HepG2 (cell line): ENCODE results near the gene SRSF8.

Experiments used
- MAX ChIP-seq: IDR thresholded peaks from 2 replicates; pipeline ENCODE4 v1.6.1; 2012; ENCODE audit warnings: inconsistent platforms
- PHF8 ChIP-seq: sonication (generic); formaldehyde crosslinking; IDR thresholded peaks from 2 replicates; pipeline ENCODE4 v1.5.0; 2020; ENCODE audit warnings: missing genetic modification reagents
- POLR2AphosphoS5 ChIP-seq: IDR thresholded peaks from 2 replicates; pipeline ENCODE4 v1.6.1; 2012; ENCODE audit warnings: low read depth, low read length
- SUZ12 ChIP-seq: fragments of 150-350 bp; IDR thresholded peaks from 2 replicates; pipeline ENCODE4 v1.6.1; 2014; ENCODE audit warnings: low read depth, low read length
- ZKSCAN5 ChIP-seq: sonication (generic); formaldehyde crosslinking; IDR thresholded peaks from 2 replicates; pipeline ENCODE4 v1.5.1; 2020; ENCODE audit warnings: mild to moderate bottlenecking, missing genetic modification reagents
- ZNF816 ChIP-seq: sonication (generic); formaldehyde crosslinking; IDR thresholded peaks from 2 replicates; pipeline ENCODE4 v1.8.0; 2022; ENCODE audit warnings: missing genetic modification reagents, mild to moderate bottlenecking, borderline replicate concordance
- ZSCAN20 ChIP-seq: sonication (generic); formaldehyde crosslinking; IDR thresholded peaks from 2 replicates; pipeline ENCODE4 v1.4.0; 2020; ENCODE audit warnings: missing genetic modification reagents, mild to moderate bottlenecking, borderline replicate concordance
- TF ChIP-seq, protein P1 (sequence below): sonication (generic); formaldehyde crosslinking; IDR thresholded peaks from 2 replicates; pipeline ENCODE4 v1.5.0; 2020; ENCODE audit warnings: mild to moderate bottlenecking, missing genetic modification reagents, moderate library complexity

GRCh38 chr11:95097209-95097608, 30.5 kb downstream of the SRSF8 start:
- TF ChIP-seq ZSCAN20 (CRISPR knock-in tag) (no peak), POLR2AphosphoS5 (no peak), ZKSCAN5 (CRISPR knock-in tag) (no peak), MAX (no peak), ZNF816 (CRISPR knock-in tag) (no peak), PHF8 (CRISPR knock-in tag) (no peak), SUZ12 (no peak)
- TF ChIP-seq, protein P1, sequence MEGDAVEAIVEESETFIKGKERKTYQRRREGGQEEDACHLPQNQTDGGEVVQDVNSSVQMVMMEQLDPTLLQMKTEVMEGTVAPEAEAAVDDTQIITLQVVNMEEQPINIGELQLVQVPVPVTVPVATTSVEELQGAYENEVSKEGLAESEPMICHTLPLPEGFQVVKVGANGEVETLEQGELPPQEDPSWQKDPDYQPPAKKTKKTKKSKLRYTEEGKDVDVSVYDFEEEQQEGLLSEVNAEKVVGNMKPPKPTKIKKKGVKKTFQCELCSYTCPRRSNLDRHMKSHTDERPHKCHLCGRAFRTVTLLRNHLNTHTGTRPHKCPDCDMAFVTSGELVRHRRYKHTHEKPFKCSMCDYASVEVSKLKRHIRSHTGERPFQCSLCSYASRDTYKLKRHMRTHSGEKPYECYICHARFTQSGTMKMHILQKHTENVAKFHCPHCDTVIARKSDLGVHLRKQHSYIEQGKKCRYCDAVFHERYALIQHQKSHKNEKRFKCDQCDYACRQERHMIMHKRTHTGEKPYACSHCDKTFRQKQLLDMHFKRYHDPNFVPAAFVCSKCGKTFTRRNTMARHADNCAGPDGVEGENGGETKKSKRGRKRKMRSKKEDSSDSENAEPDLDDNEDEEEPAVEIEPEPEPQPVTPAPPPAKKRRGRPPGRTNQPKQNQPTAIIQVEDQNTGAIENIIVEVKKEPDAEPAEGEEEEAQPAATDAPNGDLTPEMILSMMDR (CRISPR knock-in tag): no peak
